GM19025 (cell line): Measurements from ENCODE around the gene RREB1.
"Not testable (repeated sequence)": the region's sequence is repeated elsewhere in the genome, so short reads cannot be mapped to it uniquely, and the experiment has no call there.

Source experiments
- ATAC-seq: cut with Tn5 transposase; IDR thresholded peaks from one replicate; pipeline ENCODE4 v1.9.1; 2021; ENCODE audit warnings: mild to moderate bottlenecking, low read depth, moderate library complexity; ENCODE audit not compliant: unreplicated experiment

RREB1 gene

DNA sequence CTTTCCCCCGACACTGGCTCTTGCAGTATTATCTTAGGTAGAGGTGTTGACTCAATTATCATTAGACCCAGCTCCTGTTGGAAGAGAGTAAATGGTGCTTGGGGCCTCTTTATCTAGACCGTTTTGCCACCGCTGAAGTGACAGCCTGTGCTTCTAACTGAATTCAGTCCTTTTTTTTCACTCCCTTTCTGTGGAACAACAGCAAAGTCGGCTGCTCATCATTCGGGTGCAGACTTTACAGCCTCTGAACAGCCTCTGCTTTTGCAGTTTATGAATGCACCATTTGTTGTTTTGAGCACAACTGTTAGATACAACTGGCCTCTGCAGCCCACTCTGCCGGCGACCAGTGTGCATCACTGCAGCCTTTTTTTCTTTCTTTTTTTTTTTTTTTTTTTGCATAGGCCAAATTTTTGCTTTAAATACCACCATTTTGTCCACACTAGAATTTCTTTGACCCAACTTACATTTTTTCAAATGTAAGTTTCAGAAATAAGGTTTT, 35.8 kb downstream of the RREB1 start:
- ATAC-seq = no peak

DNA sequence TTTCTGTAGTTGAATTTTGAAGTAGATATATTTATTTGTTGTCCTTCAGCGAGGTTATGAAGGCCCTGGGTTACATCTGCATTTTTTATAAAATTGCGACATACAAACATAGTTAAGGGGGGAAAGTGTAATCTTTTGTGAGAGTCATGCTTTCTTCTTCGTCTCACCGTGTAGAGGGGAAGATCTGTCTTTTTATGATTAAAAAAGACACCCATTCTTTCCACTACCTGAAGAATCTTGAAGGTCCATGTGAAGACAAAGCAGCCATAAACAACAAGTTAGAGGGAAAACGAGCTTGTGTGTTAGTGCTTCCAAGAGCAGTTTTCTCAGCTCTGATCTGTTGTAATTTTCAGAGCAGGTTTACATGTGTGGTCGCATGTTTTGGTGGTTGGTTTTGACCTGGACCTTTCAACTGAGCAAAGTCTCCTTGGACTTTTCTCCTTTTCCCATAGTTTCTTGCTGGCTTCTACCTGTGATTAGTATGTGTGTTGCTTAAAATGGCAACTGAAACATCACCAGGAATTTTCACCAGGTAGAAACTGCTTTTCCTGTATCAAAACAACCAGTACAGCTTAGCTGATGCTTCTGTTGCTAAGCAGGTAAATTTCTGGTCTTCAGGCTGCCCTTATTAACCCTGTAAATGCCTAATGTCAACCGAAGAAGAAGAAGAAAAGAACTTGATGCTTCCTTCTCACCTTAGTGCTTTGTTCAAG, 37.3 kb downstream of the RREB1 start:
- ATAC-seq = no peak

DNA sequence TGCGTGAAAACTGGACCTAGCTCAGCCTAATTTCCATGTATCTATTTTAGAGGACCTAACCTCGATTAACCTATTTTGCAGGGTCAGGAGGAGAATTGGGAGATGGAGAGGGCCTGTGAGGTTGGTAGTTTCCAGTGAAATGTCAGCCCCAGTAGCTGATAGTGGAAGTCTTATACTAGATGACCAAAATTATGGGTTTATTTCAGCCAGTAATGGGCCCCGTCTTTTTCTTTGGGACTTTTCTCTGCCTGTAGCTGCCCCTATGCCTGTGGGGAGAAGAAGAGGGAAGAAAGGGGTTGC, 37.8 kb downstream of the RREB1 start:
- no peak for ATAC-seq

DNA sequence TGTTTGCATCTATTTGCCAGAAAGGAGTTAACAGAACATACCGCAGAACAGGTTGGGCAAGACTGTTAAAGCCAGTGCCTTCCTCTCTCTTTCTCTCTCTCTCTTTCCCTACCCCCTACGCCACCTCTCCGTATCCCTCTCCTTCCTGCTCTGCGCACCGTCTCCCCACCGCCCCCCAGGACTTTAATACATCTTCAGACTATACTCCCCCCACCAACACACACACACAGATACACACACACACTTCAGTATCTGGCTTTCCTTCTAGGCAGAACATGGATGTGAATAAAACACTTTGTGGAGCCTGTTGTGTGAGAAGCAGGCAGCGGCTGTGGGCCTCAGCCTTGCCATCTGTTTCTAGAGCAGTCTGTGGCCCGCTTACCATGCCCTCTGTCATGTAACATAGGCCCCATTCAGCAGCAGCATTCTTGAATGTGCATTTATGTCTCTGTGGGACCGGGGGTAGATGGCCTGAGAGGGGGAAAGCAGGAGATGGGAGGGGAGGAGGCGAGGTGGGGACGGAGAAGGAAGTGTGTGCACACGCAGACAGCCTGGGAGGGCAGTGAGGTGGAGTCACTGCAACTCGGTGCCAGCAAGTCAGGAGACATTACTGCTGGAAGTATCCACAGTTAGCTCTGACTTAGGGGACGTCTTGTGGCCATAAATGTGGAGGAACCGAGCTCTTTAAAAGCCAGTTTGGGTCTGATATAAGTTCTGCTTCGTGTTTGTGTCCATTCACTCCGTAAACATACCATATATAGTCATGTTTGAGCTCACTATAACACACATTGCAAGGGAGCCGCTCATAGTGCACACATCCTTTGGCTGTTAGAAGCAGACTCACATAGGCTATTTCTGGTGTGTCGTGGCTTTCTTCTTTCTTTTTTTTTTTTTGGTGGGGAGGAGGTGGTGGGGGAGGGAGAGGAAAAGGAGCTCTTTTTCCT, 38.4 kb downstream of the RREB1 start:
- ATAC-seq = no peak

DNA sequence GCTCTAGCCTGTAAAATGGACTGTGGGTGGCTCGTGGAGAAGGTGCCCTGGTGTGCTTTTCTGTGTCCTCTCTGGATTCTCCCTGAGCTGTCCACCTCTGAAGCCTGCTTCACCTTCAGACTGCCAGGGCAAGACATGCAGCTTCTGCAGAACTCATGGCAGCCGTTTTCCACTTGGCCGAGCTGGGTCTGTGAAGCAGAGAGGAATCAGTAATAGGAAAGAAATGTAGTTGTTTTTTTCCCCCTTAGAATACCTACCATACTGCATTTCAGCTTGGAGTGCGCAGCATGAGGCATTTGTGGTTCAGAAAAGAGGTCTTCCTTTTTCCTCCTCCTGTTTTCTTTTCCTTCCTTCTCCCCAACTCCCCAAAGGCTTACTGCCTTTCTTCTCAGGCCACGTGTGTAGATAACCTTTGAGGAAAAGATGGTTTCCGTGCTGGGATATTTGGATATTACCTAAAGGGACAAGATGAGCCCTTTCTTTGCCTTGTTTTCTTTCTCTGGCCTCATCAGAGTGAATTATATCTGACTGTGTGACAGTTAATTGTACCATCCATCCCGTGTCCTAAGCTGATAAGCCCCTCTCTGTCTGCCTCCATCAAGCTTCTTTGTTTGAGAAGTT, 39.4 kb downstream of the RREB1 start:
- ATAC-seq = no peak

DNA sequence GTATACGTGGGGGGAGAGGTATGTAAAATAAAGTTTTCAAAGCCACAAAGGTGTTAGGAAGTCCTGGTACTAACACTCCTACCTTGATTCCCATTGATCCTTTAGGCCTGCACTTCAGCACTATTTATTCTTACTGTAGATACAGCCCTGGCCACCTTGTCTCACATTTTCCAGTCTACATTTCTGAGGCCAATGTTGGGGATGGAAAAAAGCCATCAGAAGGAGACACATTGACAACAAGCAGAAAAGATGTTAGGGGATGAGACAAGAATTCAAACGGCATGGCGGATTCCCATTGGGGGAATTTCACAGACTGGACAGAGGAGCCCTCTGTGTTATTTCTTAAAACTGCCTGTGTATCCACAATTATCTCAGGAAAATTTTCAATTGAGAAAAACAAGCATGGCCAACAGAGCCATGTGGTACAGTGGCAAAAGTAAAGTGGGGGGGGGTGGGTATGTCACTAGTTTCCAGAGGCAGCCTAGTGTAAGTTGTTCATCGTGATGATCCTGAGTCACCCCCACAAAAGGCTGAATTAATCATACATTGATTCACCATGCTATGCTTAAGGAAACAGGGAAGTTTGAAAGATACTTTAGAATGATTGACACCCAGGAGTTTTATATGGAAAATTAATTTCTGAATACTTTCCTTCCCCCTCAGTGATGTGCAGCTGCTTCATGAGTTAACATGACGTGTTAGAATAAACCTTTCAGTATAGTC, 40.5 kb downstream of the RREB1 start:
- ATAC-seq = no peak

DNA sequence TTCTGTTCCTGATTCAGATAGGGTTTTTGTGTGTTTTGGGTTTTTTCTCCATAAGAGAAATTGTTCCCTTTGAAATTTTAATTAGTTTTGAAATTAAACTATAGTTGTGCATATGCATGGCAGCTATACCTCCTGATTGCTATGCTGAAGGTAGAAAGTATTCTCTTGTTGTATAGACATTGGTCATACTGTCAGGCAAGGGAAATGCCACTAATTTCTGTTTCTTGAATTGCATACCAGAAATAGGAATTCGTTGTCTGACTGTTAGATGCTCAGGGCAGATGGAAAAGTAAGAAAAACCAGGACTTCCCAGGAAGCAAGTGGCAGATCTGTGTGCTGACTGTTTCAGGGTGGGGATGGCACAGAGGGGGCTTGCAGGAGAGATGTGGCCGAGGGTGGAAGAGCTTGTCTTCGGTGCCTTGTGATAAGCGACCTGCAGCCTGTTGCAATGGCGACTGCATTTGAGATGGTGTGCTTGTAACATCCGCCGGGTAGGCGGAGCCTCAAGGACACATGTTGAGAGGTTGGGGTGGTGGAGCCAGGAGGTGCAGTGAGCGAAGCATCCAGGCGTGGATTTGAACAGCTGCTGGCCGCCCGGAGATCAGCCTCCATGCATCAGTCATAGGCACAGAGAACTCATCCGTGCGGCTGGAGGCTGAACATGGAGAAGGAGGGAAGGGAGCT, 42.8 kb downstream of the RREB1 start:
- no peak for ATAC-seq

DNA sequence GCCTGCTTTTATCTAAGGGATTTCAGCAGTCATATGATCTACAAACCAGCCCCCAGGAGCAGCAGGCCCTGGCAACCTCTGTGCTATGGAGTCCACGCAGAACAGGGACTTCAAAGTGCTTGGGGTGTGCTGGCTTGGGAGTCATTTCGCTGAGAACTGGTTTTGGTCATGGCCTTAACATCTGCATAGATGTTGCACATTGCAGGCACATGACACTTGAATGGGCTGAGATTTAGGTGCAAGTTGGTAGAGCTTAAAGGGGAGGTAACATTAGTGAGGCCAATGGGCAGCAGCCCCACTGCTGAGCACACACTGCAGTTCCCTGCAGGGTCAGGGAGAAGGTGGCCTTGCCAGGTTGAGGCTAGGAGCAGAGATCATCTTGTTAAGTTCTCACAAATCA, 43.6 kb downstream of the RREB1 start:
- ATAC-seq = no peak

DNA sequence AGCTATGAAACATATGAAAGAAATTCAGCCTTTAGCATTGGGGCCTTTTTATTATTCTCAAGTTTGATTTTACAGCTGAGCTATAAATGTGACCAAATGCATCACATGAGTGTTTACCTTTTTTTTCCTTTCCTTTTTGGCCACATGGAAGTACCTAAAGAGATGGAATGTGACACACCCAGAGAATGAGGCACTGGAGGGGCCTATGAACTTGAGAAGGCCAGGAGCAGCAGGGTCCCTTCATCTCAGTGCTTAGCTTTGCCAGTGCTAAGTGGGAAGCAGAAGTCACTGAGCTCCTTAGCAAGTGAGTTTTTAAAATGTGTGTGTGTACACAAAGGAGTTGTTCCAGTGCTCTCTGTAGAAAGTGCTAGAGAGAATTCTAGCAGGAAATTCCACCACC, 44.7 kb downstream of the RREB1 start:
- no peak for ATAC-seq

DNA sequence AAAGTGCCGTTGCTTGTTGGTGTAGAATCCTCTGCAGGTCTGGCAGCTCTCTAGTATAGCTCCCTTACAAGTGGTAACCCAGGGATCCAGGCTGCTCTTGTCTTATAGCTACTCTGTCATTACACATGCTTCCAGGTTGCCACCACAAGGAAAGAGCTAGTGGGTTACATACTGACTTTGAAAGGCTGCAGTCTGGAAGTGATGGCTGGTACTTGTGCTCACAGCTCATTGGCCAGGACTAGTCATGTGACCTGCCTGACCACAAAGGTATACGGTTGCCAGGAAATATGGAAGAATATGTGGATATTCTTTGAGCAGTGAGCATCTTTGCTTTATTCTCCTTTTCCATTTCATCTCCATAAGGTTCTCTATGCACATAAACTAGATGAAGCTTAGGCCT, 46.0 kb downstream of the RREB1 start:
- ATAC-seq = no peak

DNA sequence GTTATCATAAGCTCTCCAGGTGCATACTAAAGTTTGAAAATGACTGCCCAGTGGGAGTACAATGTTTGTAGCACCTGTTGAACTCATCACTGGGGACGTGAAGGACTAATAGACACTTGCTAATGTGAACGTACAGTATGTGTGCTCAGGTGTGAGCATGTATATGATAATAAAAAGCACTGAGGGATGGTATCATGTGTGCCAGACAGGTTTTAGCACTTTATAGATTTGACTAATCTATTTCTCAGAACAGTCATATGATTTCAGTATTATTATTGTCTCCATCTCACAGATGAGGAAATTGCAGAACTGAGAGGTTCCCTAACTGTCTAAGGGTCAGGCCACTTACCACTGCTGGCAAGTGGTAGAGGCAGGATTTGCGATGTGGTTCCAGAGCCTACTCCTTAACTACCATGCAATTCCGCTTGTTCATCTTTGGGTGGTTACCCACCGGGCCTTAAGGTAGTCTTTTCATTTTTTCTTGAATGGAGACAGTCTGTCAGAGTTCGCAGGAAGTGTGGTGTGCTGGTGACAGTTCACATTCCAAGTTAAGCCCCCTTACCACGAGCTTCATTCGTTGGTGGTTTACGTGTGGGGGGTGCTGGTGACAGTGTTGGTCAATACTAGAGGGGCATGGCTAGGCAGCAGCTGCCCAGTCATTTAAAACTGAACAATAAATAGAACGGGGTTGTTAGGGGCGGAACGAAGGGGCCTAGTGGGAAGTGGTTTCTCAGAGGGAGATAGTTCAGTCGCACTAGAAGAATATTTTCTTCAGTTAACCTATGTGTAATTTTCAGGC, 46.8 kb downstream of the RREB1 start:
- peak; percentile 59 for ATAC-seq

DNA sequence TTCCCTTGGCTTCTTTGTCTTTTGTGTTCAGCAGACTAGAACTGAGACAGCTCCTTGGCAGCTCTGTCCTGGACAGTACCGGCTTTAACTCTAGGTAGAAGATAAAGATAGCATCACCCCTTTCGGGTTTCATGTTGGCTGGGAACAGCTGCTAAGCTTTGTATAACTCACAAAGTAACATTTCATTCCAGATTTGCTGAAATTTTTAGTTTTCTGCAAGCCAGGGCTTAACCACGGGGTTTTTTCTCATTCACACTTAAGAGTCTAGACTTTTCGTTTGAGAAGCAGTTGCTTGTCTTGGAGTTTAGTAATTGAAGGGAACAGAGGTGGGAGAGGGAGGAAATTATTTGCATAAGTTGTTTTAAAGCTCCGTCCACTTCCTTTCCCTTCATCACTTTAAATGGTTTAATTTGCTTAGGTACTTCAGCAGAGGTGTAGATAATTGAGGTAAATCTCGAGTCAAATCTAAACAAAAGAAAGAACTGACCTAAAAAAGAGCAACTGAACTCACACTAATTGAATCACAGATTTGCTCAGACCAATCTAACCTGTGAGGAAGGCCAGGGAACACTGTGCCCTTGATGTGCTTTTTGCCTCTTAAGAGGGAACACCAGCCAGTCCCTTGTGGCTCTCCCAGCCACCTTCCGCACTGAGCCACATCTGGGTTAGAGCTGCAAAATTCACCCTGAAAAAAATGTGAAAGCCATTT, 48.3 kb downstream of the RREB1 start:
- ATAC-seq = peak; percentile 55

DNA sequence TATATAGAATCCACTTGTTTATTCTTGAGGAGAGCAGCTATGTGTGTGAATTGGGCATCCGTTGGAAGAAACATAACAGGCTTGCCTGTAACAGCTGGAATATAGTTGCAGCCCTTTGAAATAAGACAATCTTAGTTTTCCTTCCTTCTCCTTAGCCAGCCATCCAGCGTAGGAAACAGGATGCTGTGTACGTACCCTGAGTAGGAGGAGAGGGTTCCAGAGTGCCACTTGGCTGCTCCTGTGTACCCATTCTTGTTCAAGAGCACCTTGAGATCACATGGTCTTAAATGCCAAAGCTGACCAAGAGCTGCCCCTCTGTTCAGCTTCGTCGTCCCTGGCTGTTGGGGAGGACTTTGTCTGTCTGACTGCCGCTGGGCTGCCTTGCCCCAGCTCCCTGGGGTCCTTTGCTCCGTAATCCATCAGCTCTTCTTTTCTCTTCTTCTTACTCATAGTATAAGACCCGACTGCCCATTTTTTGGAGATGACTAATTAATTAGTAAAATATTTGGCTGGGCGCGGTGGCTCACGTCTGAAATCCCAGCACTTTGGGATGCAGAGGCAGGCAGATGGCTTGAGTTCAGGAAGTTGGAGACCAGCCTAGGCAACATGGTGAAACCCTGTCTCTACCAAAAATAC, 49.0 kb downstream of the RREB1 start:
- ATAC-seq = no peak

DNA sequence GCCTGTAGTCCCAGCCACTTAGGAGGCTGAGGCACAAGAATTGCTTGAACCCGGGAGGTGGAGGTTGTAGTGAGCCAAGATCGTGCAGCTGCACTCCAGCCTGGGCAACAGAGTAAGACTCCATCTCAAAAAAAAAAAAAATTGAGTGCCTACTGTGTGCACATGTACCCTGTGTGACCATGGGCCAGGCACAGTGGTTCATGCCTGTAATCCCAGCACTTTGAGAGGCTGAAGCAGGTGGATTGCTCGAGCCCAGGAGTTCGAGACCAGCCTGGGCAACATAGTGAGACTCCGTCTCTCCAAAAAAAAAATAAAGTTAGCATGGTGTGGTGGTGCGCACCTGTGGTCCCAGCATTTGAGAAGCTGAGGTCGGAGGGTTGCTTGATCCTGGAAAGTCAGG, 49.5 kb downstream of the RREB1 start:
- ATAC-seq = not testable (repeated sequence)

DNA sequence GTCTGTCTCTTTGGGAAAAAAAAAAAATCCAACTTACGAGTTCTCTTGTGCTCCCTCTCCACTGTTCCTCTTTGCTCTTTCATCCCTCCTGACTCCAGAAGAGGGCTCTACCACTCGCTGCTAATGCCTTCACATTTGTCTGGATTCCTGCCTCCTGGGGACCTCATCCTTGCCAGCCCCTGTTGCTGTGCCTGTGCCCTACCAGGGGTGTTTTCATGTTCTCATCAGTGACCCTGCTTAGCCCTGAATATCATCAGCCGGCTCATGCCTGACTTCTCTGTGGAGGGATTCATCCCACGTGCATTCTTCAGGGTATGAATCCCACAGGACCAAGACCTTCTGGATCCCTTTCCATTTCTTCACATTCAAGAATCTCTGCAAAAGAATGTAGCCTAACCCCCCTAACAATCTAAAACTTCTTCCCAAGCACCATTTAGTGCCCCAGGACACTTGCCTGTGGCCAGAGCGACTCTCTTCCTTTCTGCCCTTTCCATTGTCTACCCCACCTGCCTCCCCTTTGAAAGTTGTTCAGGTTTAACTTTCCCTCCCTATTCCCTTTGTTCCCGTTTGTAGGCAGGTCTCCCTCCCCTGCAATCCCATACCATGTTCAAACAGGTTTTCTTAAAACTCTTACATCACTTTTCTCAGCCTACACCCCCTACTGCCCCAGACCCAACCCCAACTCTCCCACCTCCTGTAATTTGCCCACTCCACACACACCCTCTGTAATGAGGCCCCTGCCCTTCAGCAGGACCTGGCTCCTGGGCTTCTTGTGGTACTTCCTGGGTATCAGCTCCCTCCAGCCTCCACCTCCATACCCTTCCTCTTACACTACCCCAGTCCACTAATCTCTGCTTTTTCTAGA, 50.2 kb downstream of the RREB1 start:
- ATAC-seq = no peak

DNA sequence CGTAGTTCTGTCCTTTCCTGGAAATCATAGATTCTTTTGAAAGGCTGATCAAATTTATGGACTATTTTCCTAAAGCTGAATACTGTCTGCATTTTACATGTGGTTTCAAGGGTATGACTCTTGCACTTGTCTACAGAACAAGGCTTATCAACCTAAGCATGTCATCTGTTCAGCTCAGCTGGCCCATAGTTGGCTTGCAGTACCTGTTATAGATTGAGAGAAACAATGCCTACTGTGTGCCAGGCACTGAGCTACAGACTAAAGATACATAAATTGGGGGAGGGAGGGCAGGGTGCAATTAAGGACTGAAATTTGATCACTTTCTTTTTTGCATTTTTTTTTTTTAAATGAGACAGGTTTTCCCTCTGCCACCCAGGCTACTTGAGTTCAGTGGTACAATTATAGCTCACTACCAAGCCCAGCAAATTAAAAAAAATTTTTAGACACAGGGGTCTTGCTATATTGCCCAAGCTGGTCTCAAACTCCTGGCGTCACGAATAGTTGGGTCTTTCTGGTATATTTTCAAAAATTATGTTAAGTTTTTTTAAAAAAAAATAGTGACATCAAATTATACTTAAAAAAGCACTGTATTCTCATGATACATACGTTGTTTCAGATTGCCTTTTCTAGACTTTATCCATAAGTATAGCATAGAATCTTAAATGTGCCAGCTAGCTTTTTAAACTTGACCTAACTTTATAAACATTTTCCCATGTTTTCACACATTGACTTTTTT, 52.2 kb downstream of the RREB1 start:
- ATAC-seq = no peak

DNA sequence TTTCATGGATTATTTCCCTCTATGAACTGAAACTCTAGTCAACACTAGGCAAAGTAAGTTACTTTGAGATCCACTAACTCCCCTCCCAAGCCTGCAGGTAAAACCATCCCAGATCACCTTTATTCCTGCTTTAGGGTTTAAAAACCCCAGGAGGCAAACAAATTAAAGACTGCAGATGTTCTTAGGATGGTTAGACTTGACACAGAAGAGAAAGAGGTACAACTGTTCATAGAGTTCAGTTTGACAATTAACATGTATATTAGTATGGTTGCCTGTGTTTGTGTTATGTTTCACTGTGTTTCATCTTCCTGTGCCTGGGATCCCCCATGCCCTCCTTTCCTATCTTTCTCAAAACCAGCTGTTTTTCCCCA, 53.5 kb downstream of the RREB1 start:
- ATAC-seq = no peak
